ENCODE measurements around the gene WNK1.
"Not testable (repeated sequence)": the region's sequence is repeated elsewhere in the genome, so short reads cannot be mapped to it uniquely, and the experiment has no call there.

Gene WNK1

GRCh38 chr12:830111-830867 lies 77.9 kb downstream of the WNK1 start:
- peak overlapping the region; percentile 74 for H3K27ac Mint-ChIP-seq
- peaks cover 16% of the 10 kb centered on the region for H3K36me3 Mint-ChIP-seq
- H3K27me3 Mint-ChIP-seq, result no peaks in the 10 kb centered on the region
- H3K4me1 Mint-ChIP-seq, result peaks cover 3% of the 10 kb centered on the region
- H3K9me3 Mint-ChIP-seq, result no peaks in the 10 kb centered on the region
- DNase-seq (ENCODE audit: low spot score in 2 of 2), result no peak
- no peak for ATAC-seq (ENCODE audit: low read depth)
- no peak overlapping the region for H3K4me3 Mint-ChIP-seq

GRCh38 chr12:835754-836518 lies 83.6 kb downstream of the WNK1 start:
- ATAC-seq (ENCODE audit: low read depth), result no peak
- Mint-ChIP-seq H3K4me3 (no peak overlapping the region), H3K27ac (peak overlapping the region; percentile 36), H3K9me3 (no peaks in the 10 kb centered on the region), H3K27me3 (no peaks in the 10 kb centered on the region), H3K36me3 (peaks cover 16% of the 10 kb centered on the region), H3K4me1 (peaks cover 10% of the 10 kb centered on the region)
- no peak for DNase-seq (ENCODE audit: low spot score in 2 of 2)

GRCh38 chr12:836952-837351 lies 84.6 kb downstream of the WNK1 start:
- no peak overlapping the region for H3K27ac Mint-ChIP-seq
- no peak for DNase-seq (ENCODE audit: low spot score in 2 of 2)
- peaks cover 17% of the 10 kb centered on the region for H3K36me3 Mint-ChIP-seq
- no peak for ATAC-seq (ENCODE audit: low read depth)
- H3K27me3 Mint-ChIP-seq, result no peaks in the 10 kb centered on the region
- H3K4me3 Mint-ChIP-seq, result no peak overlapping the region
- H3K9me3 Mint-ChIP-seq, result no peaks in the 10 kb centered on the region
- H3K4me1 Mint-ChIP-seq, result peaks cover 18% of the 10 kb centered on the region

GRCh38 chr12:837548-837947 lies 85.2 kb downstream of the WNK1 start:
- Mint-ChIP-seq H3K4me1 (peaks cover 21% of the 10 kb centered on the region), H3K27me3 (no peaks in the 10 kb centered on the region), H3K36me3 (peaks cover 19% of the 10 kb centered on the region), H3K9me3 (no peaks in the 10 kb centered on the region), H3K27ac (no peak overlapping the region), H3K4me3 (no peak overlapping the region)
- DNase-seq (ENCODE audit: low spot score in 2 of 2), result no peak
- no peak for ATAC-seq (ENCODE audit: low read depth)

- H3K4me1 Mint-ChIP-seq, result peaks cover 27% of the 10 kb centered on the region
- DNase-seq (ENCODE audit: low spot score in 2 of 2) (no peak), ATAC-seq (ENCODE audit: low read depth) (no peak)
- peaks cover 13% of the 10 kb centered on the region for H3K36me3 Mint-ChIP-seq
- no peaks in the 10 kb centered on the region for H3K27me3 Mint-ChIP-seq
- no peaks in the 10 kb centered on the region for H3K9me3 Mint-ChIP-seq
- H3K27ac Mint-ChIP-seq, result no peak overlapping the region
- H3K4me3 Mint-ChIP-seq, result no peak overlapping the region
Observed at GRCh38 chr12:843609-844008, 91.2 kb downstream of the WNK1 start.

GRCh38 chr12:846421-846820 lies 94.0 kb downstream of the WNK1 start:
- no peak for DNase-seq (ENCODE audit: low spot score in 2 of 2)
- ATAC-seq (ENCODE audit: low read depth), result no peak
- Mint-ChIP-seq H3K36me3 (peaks cover 9% of the 10 kb centered on the region), H3K4me1 (peaks cover 29% of the 10 kb centered on the region), H3K9me3 (no peaks in the 10 kb centered on the region), H3K27ac (peak overlapping the region; percentile 67), H3K4me3 (no peak overlapping the region), H3K27me3 (no peaks in the 10 kb centered on the region)

- H3K27ac Mint-ChIP-seq, result no peak overlapping the region
- no peak for DNase-seq (ENCODE audit: low spot score in 2 of 2)
Observed at GRCh38 chr12:848173-848865, 95.9 kb downstream of the WNK1 start.

GRCh38 chr12:848882-849527 lies 96.6 kb downstream of the WNK1 start:
- no peaks in the 10 kb centered on the region for H3K9me3 Mint-ChIP-seq
- H3K36me3 Mint-ChIP-seq, result peaks cover 5% of the 10 kb centered on the region
- no peaks in the 10 kb centered on the region for H3K27me3 Mint-ChIP-seq
- H3K4me3 Mint-ChIP-seq, result no peak overlapping the region
- H3K27ac Mint-ChIP-seq, result no peak overlapping the region
- ATAC-seq (ENCODE audit: low read depth) (no peak), DNase-seq (ENCODE audit: low spot score in 2 of 2) (no peak)
- peaks cover 21% of the 10 kb centered on the region for H3K4me1 Mint-ChIP-seq

More at GRCh38 chr12:848173-848865, 95.9 kb downstream of the WNK1 start:
- Mint-ChIP-seq H3K9me3 (no peaks in the 10 kb centered on the region), H3K27me3 (no peaks in the 10 kb centered on the region), H3K36me3 (peaks cover 5% of the 10 kb centered on the region), H3K4me1 (peaks cover 21% of the 10 kb centered on the region), H3K4me3 (no peak overlapping the region)
- ATAC-seq (ENCODE audit: low read depth), result no peak

GRCh38 chr12:849733-850437 lies 97.5 kb downstream of the WNK1 start:
- not testable (repeated sequence) for ATAC-seq (ENCODE audit: low read depth); H3K36me3 Mint-ChIP-seq; H3K9me3 Mint-ChIP-seq; H3K4me3 Mint-ChIP-seq; H3K27ac Mint-ChIP-seq; DNase-seq (ENCODE audit: low spot score in 2 of 2); H3K27me3 Mint-ChIP-seq
- H3K4me1 Mint-ChIP-seq, result peaks cover 21% of the 10 kb centered on the region

GRCh38 chr12:851343-851742 lies 99.0 kb downstream of the WNK1 start:
- no peak overlapping the region for H3K4me3 Mint-ChIP-seq
- H3K9me3 Mint-ChIP-seq, result no peaks in the 10 kb centered on the region
- DNase-seq (ENCODE audit: low spot score in 2 of 2), result no peak
- H3K27me3 Mint-ChIP-seq, result no peaks in the 10 kb centered on the region
- H3K27ac Mint-ChIP-seq, result peak overlapping the region; percentile 7
- no peak for ATAC-seq (ENCODE audit: low read depth)
- peaks cover 19% of the 10 kb centered on the region for H3K4me1 Mint-ChIP-seq
- H3K36me3 Mint-ChIP-seq, result peaks cover 5% of the 10 kb centered on the region

GRCh38 chr12:851913-852312 lies 99.5 kb downstream of the WNK1 start:
- DNase-seq (ENCODE audit: low spot score in 2 of 2), result no peak
- H3K36me3 Mint-ChIP-seq, result peaks cover 5% of the 10 kb centered on the region
- no peaks in the 10 kb centered on the region for H3K9me3 Mint-ChIP-seq
- H3K27ac Mint-ChIP-seq, result no peak overlapping the region
- no peak overlapping the region for H3K4me3 Mint-ChIP-seq
- H3K27me3 Mint-ChIP-seq, result no peaks in the 10 kb centered on the region
- no peak for ATAC-seq (ENCODE audit: low read depth)
- H3K4me1 Mint-ChIP-seq, result peaks cover 19% of the 10 kb centered on the region

GRCh38 chr12:852864-853263 lies 100.5 kb downstream of the WNK1 start:
- ATAC-seq (ENCODE audit: low read depth) (no peak), DNase-seq (ENCODE audit: low spot score in 2 of 2) (no peak)
- Mint-ChIP-seq H3K27ac (no peak overlapping the region), H3K9me3 (no peaks in the 10 kb centered on the region), H3K4me3 (no peak overlapping the region), H3K4me1 (peaks cover 17% of the 10 kb centered on the region), H3K36me3 (peaks cover 10% of the 10 kb centered on the region), H3K27me3 (no peaks in the 10 kb centered on the region)

GRCh38 chr12:857611-858010 lies 105.2 kb downstream of the WNK1 start:
- Mint-ChIP-seq H3K4me3 (no peak overlapping the region), H3K27me3 (no peaks in the 10 kb centered on the region), H3K36me3 (peaks cover 19% of the 10 kb centered on the region), H3K4me1 (no peaks in the 10 kb centered on the region), H3K9me3 (no peaks in the 10 kb centered on the region), H3K27ac (no peak overlapping the region)
- ATAC-seq (ENCODE audit: low read depth), result no peak
- no peak for DNase-seq (ENCODE audit: low spot score in 2 of 2)
